ENCODE data around the gene TOMM6. TPM values are rescaled to one million over a fixed set of nuclear protein-coding genes. Genes with fewer than 3 reads are reported as not detected.

Gene TOMM6
- total RNA-seq, 1 experiment from 2014 or later: 292 TPM

DNA sequence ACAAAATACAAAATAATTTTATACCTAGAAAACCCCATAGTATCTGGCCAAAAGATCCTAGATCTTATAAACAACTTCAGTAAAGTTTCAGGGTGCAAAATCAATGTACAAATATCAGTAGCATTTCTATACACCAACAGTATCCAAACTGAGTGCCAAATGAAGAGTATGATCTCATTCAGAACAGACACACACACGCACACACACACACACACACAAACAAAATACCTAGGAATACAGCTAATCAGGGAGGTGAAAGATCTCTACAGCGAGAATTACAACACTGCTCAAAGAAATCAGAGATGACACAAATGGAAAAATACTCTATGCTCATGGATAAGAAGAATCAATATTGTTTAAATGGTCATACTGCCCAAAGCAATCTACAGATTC lies 49.2 kb downstream of the TOMM6 start:
- Histone ChIP-seq H3K79me2 (ENCODE audit: insufficient read depth, low read length) (no peaks in the 10 kb centered on the region), H3K4me2 (ENCODE audit: low read length) (no peak overlapping the region), H3K9me2 (ENCODE audit: insufficient read depth) (peaks cover 4% of the 10 kb centered on the region; the same call in 1 of the 2 replicates), H3K9ac (ENCODE audit: low read length) (no peak overlapping the region), H3K27me3 (ENCODE audit: insufficient read depth, low read length) (no peaks in the 10 kb centered on the region), H3K27ac (ENCODE audit: low read depth, low read length) (no peak overlapping the region), H4K20me1 (ENCODE audit: insufficient read depth) (no peaks in the 10 kb centered on the region), H3K4me3 (replicated peaks in 1 of 2; ENCODE audit: low read depth in 1 of 2, low read length in 2 of 2) (no peak overlapping the region), H3K36me3 (ENCODE audit: control insufficient read depth in 1 of 2, insufficient read depth in 2 of 2, low read length in 2 of 2) (no peaks in the 10 kb centered on the region), H2AFZ (ENCODE audit: low read depth, low read length, poor library complexity, severe bottlenecking) (no peak overlapping the region), H3K4me1 (ENCODE audit: control insufficient read depth in 1 of 2, insufficient read depth in 2 of 2, low read length in 2 of 2) (no peaks in the 10 kb centered on the region), H3K9me3 (ENCODE audit: control insufficient read depth in 1 of 2, insufficient read depth in 1 of 2, low read depth in 1 of 2, low read length in 2 of 2) (no peaks in the 10 kb centered on the region)
- no peak for DNase-seq (ENCODE audit: low read depth, low spot score)
- ATAC-seq: no peak
- ChIA-PET POLR2A (no interaction called here), CTCF (no interaction called here), RAD21 (ENCODE audit: low non-redundant PET in 1 of 2, low total read pairs in 2 of 2, uncharacterized antibody in 2 of 2, unreplicated experiment in 2 of 2) (no interaction called here)
- intact Hi-C loops (cut with micrococcal nuclease): no loop called here
- BruUV-seq (replicated peaks): no TSS peak
- no peak for TF ChIP-seq YY1 (IDR thresholded peaks at IDR 0.05; ENCODE audit: extremely low read depth, insufficient replicate concordance, low read depth, low read length)

Other genes starting within 250 kb of the TOMM6 start
- 32.3 TPM for gene FOXP4, start 241.3 kb upstream of the TOMM6 start, total RNA-seq (2021; ENCODE audit: unreplicated experiment)
- gene MDFI, start 149.2 kb upstream of the TOMM6 start, total RNA-seq (2021; ENCODE audit: unreplicated experiment): 35.5 TPM
- gene TFEB, start 52.1 kb upstream of the TOMM6 start, total RNA-seq (2021; ENCODE audit: unreplicated experiment): 4.8 TPM
- 1.2 TPM for gene PGC, start 40.3 kb upstream of the TOMM6 start, total RNA-seq (2021; ENCODE audit: unreplicated experiment)
- gene FRS3, start 7.8 kb upstream of the TOMM6 start, total RNA-seq (2021; ENCODE audit: unreplicated experiment): 5.9 TPM
- gene PRICKLE4, start 6.9 kb upstream of the TOMM6 start, total RNA-seq (2021; ENCODE audit: unreplicated experiment): 2.9 TPM
- 6.9 TPM for gene USP49, start 107.7 kb downstream of the TOMM6 start, total RNA-seq (2021; ENCODE audit: unreplicated experiment)
- gene MED20, start 133.4 kb downstream of the TOMM6 start, total RNA-seq (2021; ENCODE audit: unreplicated experiment): 26.4 TPM
- 55.7 TPM for gene BYSL, start 133.8 kb downstream of the TOMM6 start, total RNA-seq (2021; ENCODE audit: unreplicated experiment)
- 26.6 TPM for gene CCND3, start 154.1 kb downstream of the TOMM6 start, total RNA-seq (2021; ENCODE audit: unreplicated experiment)